Epidermal melanocyte (primary cell): Measurements from ENCODE around the gene ETV6.

Experiments
- DNase-seq: peaks from one replicate; pipeline ENCODE4 v3.0.0; 2011; ENCODE audit warnings: low spot score; ENCODE audit not compliant: insufficient read length

ETV6 gene

GRCh38 chr12:11693601-11694000, 44.1 kb downstream of the ETV6 start:
- DNase-seq, result no peak

GRCh38 chr12:11694528-11694927, 45.1 kb downstream of the ETV6 start:
- no peak for DNase-seq

- DNase-seq, result no peak
Observed at GRCh38 chr12:11695321-11695720, 45.8 kb downstream of the ETV6 start.

DNA sequence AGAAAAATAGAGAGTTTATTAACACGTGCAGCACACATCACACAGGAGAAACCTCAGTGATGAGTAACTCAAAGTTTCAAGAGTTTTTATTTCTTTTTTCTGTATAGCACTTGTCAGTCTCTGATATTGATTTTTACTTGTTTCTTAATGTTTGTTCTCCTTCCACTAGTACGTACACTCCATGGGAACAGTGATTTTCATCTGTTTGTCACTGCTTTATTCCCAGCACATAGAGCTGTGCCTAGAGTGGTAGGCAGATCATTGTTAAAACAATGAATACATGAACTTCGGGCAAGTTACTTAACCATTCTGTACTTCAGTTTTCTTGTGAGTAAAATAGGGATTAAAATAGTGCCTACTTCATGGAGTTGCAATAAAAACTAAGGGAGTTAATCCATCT, 46.6 kb downstream of the ETV6 start:
- DNase-seq, result no peak

DNA sequence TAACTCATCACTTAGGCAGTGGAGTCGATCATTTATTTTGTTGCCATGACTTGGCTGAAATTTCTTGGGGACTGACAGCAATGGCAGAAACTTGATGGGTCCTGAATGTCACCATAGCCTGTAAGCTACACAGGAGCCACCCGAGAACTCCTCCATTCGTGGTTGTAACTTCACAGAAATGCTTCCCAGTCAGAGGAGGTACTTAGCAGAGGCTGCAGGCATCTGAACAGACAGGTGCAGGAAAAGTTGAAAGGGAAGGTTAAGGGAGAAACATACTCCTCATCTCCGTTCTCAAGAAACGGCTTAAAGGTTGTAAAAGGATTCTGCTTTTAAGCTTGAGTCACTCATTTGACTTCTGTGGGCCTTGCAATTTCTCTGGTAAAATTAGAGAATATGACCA, 47.7 kb downstream of the ETV6 start:
- no peak for DNase-seq

DNA sequence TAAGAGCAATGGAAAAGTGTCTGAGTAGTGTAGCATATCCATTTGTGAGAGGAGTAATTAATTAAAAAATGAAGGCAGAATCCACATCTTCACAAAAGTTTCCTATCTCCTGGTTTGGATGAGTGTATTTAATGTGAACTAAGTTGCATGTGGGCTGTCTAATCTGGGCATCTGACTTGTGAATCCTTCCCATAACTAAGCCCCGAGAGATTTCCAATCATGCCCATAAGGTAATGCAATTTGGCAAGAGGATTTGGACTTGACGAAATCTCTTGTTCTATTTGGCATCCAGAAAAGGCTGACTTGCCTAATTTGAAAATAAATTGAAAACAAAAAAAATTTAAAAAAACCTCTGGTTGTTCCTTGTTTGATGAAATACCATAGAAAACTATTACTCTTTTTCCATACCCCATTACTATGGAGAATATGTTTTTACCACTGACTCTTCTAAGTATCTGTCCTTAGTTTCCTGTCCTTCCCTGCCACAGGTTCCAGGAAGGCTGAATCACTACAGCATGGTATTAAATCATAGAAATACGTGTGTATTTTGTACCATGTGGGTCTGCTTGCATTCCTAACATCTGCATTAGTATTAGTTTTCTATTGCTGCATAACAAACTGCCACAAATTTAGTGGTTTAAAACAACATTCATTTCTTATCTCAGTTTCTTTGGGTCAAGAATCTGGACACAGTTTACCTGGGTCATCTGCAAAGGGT, 48.4 kb downstream of the ETV6 start:
- no peak for DNase-seq

DNA sequence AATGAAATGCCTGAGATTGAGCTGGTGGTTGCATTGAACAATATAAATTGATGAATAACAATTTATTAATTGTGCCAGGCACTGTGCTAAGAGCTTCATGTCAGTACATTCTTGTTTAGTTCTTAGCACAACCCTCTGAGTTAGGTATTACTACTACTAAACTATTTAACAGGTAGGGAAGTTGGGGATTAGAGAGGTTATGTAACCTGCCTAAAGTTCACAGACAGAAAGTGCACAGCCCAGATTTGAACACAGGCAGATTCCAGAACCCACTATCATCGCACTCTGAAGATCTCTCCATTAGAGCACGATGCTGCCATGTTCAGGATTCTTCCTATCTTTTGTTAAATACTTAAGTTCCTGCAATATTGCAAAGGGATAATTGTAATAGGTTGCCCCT, 49.3 kb downstream of the ETV6 start:
- DNase-seq, result no peak

DNA sequence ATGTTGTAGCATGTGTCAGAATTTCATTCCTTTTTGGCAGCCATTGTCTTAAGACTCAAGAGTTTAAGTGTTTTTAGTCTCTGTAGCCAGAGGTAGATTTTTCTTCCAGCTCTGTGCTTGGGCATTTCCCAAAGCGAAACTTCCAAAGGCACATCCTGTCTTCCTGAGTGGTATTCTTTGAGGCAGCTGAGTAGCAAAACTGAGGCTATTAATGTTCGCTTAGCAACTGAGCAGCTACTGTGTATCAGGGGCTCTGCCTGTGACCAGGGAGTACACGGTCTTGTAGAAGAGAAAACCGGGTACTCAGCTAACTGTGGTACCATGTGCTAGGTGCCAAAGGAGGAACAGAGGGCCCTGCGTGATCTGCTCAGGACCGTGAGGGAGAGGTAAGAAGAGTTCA, 52.0 kb downstream of the ETV6 start:
- no peak for DNase-seq

GRCh38 chr12:11702959-11703358, 53.5 kb downstream of the ETV6 start:
- DNase-seq, result no peak

- no peak for DNase-seq
Observed at GRCh38 chr12:11703378-11703777, 53.9 kb downstream of the ETV6 start.

GRCh38 chr12:11704089-11704488, 54.6 kb downstream of the ETV6 start:
- DNase-seq, result no peak

DNA sequence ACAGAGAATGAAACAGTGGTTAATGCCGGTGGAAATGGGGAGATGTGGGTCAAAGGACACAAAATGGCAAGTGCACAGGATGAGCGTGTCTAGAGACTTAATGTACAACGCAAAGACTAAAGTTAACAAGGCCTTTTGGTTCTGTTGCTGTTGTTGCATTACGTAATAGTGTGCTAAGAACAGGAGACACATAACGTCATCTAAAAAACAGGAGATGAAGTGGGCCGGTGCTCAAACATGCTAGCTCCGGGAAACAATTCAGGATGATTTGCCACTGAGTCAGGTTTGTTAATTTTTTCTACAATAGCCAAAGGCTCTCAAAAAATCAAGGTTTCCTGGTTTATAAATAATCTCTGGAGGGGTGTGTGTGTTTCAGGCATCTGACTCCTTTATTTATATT, 55.5 kb downstream of the ETV6 start:
- no peak for DNase-seq

- DNase-seq, result no peak
Observed at GRCh38 chr12:11706509-11707379, 57.3 kb downstream of the ETV6 start.

- no peak for DNase-seq
Observed at GRCh38 chr12:11707535-11707934, 58.1 kb downstream of the ETV6 start.

- no peak for DNase-seq
Observed at GRCh38 chr12:11709513-11709912, 60.0 kb downstream of the ETV6 start.

DNA sequence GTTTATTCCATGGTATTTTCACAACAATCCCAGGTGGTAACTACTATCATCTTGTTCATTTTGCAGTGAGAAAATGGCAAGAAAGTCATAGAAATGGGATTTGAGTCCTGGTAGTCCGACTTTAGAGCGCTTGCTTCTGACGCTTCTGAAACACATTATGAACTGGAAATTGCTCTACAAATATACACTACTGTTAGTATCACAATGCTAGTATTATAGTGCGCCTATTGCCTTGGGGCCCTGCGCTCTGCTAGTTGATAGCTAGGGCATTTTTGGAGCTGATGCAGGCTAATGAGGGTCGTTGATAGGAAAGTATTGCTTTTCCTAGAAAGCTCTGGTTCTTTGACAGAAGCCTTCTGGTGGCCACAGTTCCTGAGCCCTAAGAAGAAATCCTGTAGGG, 61.0 kb downstream of the ETV6 start:
- DNase-seq, result no peak

DNA sequence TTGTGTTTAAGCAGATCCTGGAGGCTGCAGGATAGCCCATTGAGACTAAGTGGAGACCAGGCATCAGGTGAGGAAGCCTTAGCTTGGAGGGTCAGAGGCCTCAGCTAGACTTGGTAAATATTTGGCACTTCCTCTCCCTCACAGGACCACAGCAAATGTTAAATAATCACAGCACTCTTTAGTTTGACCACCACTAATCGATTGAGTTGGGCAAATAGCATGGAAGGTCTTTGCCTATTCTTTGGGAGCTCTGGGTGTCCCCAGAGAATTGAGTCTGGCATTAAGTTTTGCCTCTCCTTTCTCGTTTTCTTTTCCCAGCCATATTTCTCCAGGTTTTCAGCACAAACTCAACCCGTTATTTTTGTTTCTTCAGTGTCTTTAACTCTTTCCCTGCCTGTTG, 61.4 kb downstream of the ETV6 start:
- DNase-seq, result no peak

GRCh38 chr12:11711651-11712327, 62.3 kb downstream of the ETV6 start:
- DNase-seq, result no peak

- DNase-seq, result no peak
Observed at GRCh38 chr12:11712491-11712890, 63.0 kb downstream of the ETV6 start.

DNA sequence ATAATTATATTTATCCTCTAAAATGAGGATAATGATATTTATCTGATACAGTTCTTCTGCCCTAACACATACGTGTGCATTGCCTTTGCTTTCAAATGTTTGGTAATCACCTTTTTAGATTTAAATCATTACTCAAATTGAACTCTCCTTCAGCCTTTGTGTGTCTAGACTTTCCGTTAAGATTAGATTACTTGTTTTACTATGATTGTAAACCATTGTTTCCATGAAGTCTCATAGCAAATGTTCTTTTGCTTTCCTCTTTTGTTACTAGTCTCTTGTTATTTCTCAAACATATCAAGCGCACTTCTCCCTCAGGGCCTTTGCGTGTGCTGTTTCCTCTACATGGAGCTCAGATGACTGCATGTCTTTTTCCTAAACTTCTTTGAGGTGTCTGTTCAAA, 63.7 kb downstream of the ETV6 start:
- no peak for DNase-seq

DNA sequence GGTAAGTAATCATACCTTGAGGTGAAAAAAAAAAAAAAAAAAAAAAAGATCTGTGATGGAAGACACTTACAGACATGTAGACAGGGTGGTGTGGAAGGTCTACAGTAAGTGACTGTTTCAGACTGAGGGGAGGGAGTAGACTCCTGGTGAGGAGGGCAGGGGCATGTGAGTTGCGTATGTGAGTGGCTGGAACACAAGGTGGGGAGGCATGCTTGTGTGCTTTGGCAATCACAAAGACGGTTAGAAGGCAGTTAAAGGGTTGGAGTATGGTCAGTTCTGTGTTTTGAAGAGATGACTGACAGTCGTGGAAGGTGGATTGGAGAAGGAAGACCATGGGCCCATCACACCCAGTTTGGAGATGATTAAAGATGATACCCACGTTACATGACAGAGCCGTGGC, 65.2 kb downstream of the ETV6 start:
- no peak for DNase-seq

- no peak for DNase-seq
Observed at GRCh38 chr12:11715621-11716020, 66.1 kb downstream of the ETV6 start.
